Panc1 (cell line): ENCODE measurements around the gene MBTPS2. TPM values are rescaled to one million over a fixed set of nuclear protein-coding genes. Genes with fewer than 3 reads are reported as not detected.

Experiments used
- ATAC-seq: fragments of 200-7000 bp; cut with Tn5 transposase; 2 replicates; pipeline ENCODE4 v1.9.1; 2020; ENCODE audit warnings: mild to moderate bottlenecking, moderate library complexity
- BruUV-seq: library from RNA; stranded (reverse); fragments of 400-500 nt; replicated peaks from 2 replicates; lab custom pipeline; 2021; lab: Mats Ljungman, UMichigan
- CTCF ChIA-PET: fragments of 300-600 bp; sonication (Branson Sonifier 250); formaldehyde crosslinking; loops from one replicate; lab custom pipeline; 2022; ENCODE audit warnings: antibody characterized with exemption; lab: Charles Lee
- POLR2A ChIA-PET: fragments of 300-600 bp; sonication (Branson Sonifier 250); formaldehyde crosslinking; loops from one replicate; lab custom pipeline; 2022; ENCODE audit warnings: antibody characterized with exemption; lab: Charles Lee
- DNase-seq: peaks from one replicate; pipeline ENCODE4 v3.0.0-alpha.2; 2010; ENCODE audit warnings: low read depth, low spot score
- H3K27ac ChIP-seq: 2 replicates; pipeline ENCODE4 v1.5.1; 2011; ENCODE audit warnings: mild to moderate bottlenecking, low read length, inconsistent platforms
- H3K27me3 ChIP-seq: fragments of 200-500 bp; sonication (Bioruptor generic); 2 replicates; pipeline ENCODE4 v1.6.0; 2014; ENCODE audit warnings: low read length, inconsistent platforms; ENCODE audit not compliant: control insufficient read depth, insufficient read depth
- H3K36me3 ChIP-seq: fragments of 200-500 bp; sonication (Bioruptor generic); 2 replicates; pipeline ENCODE4 v1.5.1; 2014; ENCODE audit warnings: inconsistent platforms, mild to moderate bottlenecking, low read length, moderate library complexity; ENCODE audit not compliant: control insufficient read depth, insufficient read depth
- H3K4me1 ChIP-seq: 2 replicates; pipeline ENCODE4 v1.5.1; 2011; ENCODE audit warnings: inconsistent platforms, mild to moderate bottlenecking, low read length, moderate library complexity; ENCODE audit not compliant: control insufficient read depth, insufficient read depth
- H3K4me3 ChIP-seq, 2 experiments: 2 replicates each; pipeline ENCODE4 v1.5.1; 2011 to 2012; ENCODE audit warnings: low read depth in 2 of 2, low read length in 2 of 2, mild to moderate bottlenecking in 2 of 2, inconsistent platforms in 1 of 2, moderate library complexity in 1 of 2
- H3K9me3 ChIP-seq: fragments of 200-500 bp; sonication (Bioruptor generic); 2 replicates; pipeline ENCODE4 v1.5.1; 2014; ENCODE audit warnings: low read depth, mild to moderate bottlenecking, inconsistent platforms, low read length, moderate library complexity; ENCODE audit not compliant: control insufficient read depth, insufficient read depth
- CTCF ChIP-seq: fragments of 450-650 bp; IDR thresholded peaks from 2 replicates; pipeline ENCODE4 v1.5.1; 2017; ENCODE audit warnings: mild to moderate bottlenecking
- POLR2AphosphoS5 ChIP-seq: IDR thresholded peaks from 2 replicates; pipeline ENCODE4 v1.6.1; 2012; ENCODE audit warnings: mild to moderate bottlenecking, low read depth, low read length, moderate library complexity
- SIN3A ChIP-seq: IDR thresholded peaks from 2 replicates; pipeline ENCODE4 v1.6.1; 2012; ENCODE audit warnings: low read depth, mild to moderate bottlenecking, low read length, moderate library complexity, borderline replicate concordance; ENCODE audit not compliant: insufficient read depth
- TCF7L2 ChIP-seq: IDR thresholded peaks from 2 replicates; pipeline ENCODE4 v1.6.1; 2011; ENCODE audit warnings: mild to moderate bottlenecking, low read depth, low read length, inconsistent platforms
- in situ Hi-C: cut with HindIII; loops from 2 replicates; pipeline ENCODE4 v1.10.0; 2016; ENCODE audit warnings: low sequenced_read_pairs, low pct_unique_long_range_greater_than_20kb
- intact Hi-C: fragments of 100-400 bp; cut with micrococcal nuclease; formaldehyde crosslinking; loops from one replicate; pipeline ENCODE4 v1.10.0; 2022; ENCODE audit not compliant: unreplicated experiment
- total RNA-seq: library from RNA; stranded (reverse); gene quantifications from one replicate; pipeline ENCODE4 v1.2.1, GENCODE V29; 2021; ENCODE audit not compliant: unreplicated experiment
- TF ChIP-seq, protein P1 (sequence below), 2 experiments: IDR thresholded peaks; 2 replicates each; pipeline ENCODE4 v1.6.1; 2011 to 2012; ENCODE audit warnings: low read depth in 2 of 2, control low read depth in 1 of 2, low read length in 1 of 2, mild to moderate bottlenecking in 1 of 2, moderate library complexity in 1 of 2; ENCODE audit not compliant: insufficient read depth in 1 of 2

MBTPS2 gene
- total RNA-seq, 1 experiment from 2014 or later, result 13.5 TPM

GRCh38 chrX:21885568-21885967 is 46.2 kb downstream of the MBTPS2 start:
- Histone ChIP-seq H3K9me3 (no peaks in the 10 kb centered on the region), H3K36me3 (no peaks in the 10 kb centered on the region), H3K4me3 (no peak overlapping the region), H3K27me3 (no peaks in the 10 kb centered on the region), H3K27ac (no peak overlapping the region), H3K4me1 (no peaks in the 10 kb centered on the region)
- in situ Hi-C loops (no loop called here), intact Hi-C loops (no loop called here)
- no peak for TF ChIP-seq SIN3A
- TF ChIP-seq POLR2AphosphoS5, result no peak
- CTCF ChIA-PET, result no interaction called here
- DNase-seq (no peak), ATAC-seq (no peak)
- POLR2A ChIA-PET, result no interaction called here
- BruUV-seq, result no TSS peak

GRCh38 chrX:21905313-21905712 is 65.9 kb downstream of the MBTPS2 start:
- ChIA-PET CTCF (interaction anchor here (0.6 kb wide), 1 partner anchor 606 kb away, joined by 4 read pairs; no protein-coding TSS in a partner anchor), POLR2A (no interaction called here)
- no peak for DNase-seq
- BruUV-seq, result no TSS peak
- no peak for ATAC-seq
- Histone ChIP-seq H3K4me3 (no peak overlapping the region), H3K27me3 (no peaks in the 10 kb centered on the region), H3K9me3 (no peaks in the 10 kb centered on the region), H3K4me1 (no peaks in the 10 kb centered on the region), H3K27ac (no peak overlapping the region), H3K36me3 (no peaks in the 10 kb centered on the region)
- intact Hi-C loops, result no loop called here
- TF ChIP-seq CTCF, result no peak
- no peak for TF ChIP-seq SIN3A
- TF ChIP-seq, protein P1, sequence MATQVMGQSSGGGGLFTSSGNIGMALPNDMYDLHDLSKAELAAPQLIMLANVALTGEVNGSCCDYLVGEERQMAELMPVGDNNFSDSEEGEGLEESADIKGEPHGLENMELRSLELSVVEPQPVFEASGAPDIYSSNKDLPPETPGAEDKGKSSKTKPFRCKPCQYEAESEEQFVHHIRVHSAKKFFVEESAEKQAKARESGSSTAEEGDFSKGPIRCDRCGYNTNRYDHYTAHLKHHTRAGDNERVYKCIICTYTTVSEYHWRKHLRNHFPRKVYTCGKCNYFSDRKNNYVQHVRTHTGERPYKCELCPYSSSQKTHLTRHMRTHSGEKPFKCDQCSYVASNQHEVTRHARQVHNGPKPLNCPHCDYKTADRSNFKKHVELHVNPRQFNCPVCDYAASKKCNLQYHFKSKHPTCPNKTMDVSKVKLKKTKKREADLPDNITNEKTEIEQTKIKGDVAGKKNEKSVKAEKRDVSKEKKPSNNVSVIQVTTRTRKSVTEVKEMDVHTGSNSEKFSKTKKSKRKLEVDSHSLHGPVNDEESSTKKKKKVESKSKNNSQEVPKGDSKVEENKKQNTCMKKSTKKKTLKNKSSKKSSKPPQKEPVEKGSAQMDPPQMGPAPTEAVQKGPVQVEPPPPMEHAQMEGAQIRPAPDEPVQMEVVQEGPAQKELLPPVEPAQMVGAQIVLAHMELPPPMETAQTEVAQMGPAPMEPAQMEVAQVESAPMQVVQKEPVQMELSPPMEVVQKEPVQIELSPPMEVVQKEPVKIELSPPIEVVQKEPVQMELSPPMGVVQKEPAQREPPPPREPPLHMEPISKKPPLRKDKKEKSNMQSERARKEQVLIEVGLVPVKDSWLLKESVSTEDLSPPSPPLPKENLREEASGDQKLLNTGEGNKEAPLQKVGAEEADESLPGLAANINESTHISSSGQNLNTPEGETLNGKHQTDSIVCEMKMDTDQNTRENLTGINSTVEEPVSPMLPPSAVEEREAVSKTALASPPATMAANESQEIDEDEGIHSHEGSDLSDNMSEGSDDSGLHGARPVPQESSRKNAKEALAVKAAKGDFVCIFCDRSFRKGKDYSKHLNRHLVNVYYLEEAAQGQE (IDR thresholded peaks at IDR 0.05; ENCODE audit: insufficient read depth in 1 of 2, low read depth in 2 of 2, low read length in 1 of 2), result no peak
- TF ChIP-seq TCF7L2, result no peak
- no peak for TF ChIP-seq POLR2AphosphoS5
- in situ Hi-C loops, result no loop called here

GRCh38 chrX:21905953-21906352 is 66.5 kb downstream of the MBTPS2 start:
- H3K27ac ChIP-seq, result no peak overlapping the region
- DNase-seq (no peak), ATAC-seq (no peak)
- no TSS peak for BruUV-seq
- TF ChIP-seq, protein P1 (IDR thresholded peaks at IDR 0.05; ENCODE audit: insufficient read depth in 1 of 2, low read depth in 2 of 2, low read length in 1 of 2), result no peak
- TF ChIP-seq SIN3A (no peak), TCF7L2 (no peak), POLR2AphosphoS5 (no peak)
- intact Hi-C loops (no loop called here), in situ Hi-C loops (no loop called here)
- H3K9me3 ChIP-seq, result no peaks in the 10 kb centered on the region
- CTCF ChIA-PET, result no interaction called here
- no peak overlapping the region for H3K4me3 ChIP-seq
- H3K27me3 ChIP-seq, result no peaks in the 10 kb centered on the region
- H3K36me3 ChIP-seq, result no peaks in the 10 kb centered on the region
- POLR2A ChIA-PET, result no interaction called here
- no peaks in the 10 kb centered on the region for H3K4me1 ChIP-seq
